Measurements from ENCODE around the gene HACL1. TPM values are rescaled to one million over a fixed set of nuclear protein-coding genes. Genes with fewer than 3 reads are reported as not detected.

HACL1 gene
- total and polyA plus RNA-seq, 8 donors: 6.5 to 18.8 (median 12.1) TPM

GRCh38 chr3:15601046-15601398, 347 bp downstream of the HACL1 start:
- Histone ChIP-seq H3K4me1 (peaks cover 11 to 26% (median 19%) of the 10 kb centered on the region in 3 donors), H3K4me3 (peak overlapping the region; percentile 62 to 85 (median 74)), H3K9me3 (no peaks in the 10 kb centered on the region), H3K36me3 (no peaks in the 10 kb centered on the region), H3K27ac (peak overlapping the region; percentile 27 to 94 (median 88)), H3K27me3 (no peaks in the 10 kb centered on the region)
- FAIRE-seq: no peak
- peak; percentile 10 to 37 (median 31) for ATAC-seq
- no peak for TF ChIP-seq CTCF (IDR thresholded peaks at IDR 0.05)
- WGBS, 2 donors: 0 to 1% methylated on average over 18 to 19 of the region's 19 CpGs
- intact Hi-C loops (cut with DNase I): no loop called here
- no peak for DNase-seq

- TF ChIP-seq CTCF (IDR thresholded peaks at IDR 0.05): no peak
- FAIRE-seq: no peak
- no peak overlapping the region for H3K4me3 ChIP-seq
- WGBS, 2 donors: 81 to 86% methylated on average over 2 of the region's 2 CpGs
- no peaks in the 10 kb centered on the region for H3K9me3 ChIP-seq
- intact Hi-C loops (cut with DNase I): no loop called here
- no peak for ATAC-seq
- H3K36me3 ChIP-seq: peaks cover 0 to 9% (median 0%) of the 10 kb centered on the region in 3 donors
- H3K27ac ChIP-seq: no peak overlapping the region
- no peaks in the 10 kb centered on the region for H3K27me3 ChIP-seq
- no peak for DNase-seq
- peaks cover 6 to 12% (median 10%) of the 10 kb centered on the region in 3 donors for H3K4me1 ChIP-seq
Measured at GRCh38 chr3:15595955-15596354, 5.4 kb downstream of the HACL1 start.

- WGBS, 2 donors: 83 to 94% methylated on average over 8 of the region's 8 CpGs
- H3K4me3 ChIP-seq: no peak overlapping the region
- DNase-seq (no peak), ATAC-seq (no peak), FAIRE-seq (no peak)
- peaks cover 0 to 27% (median 8%) of the 10 kb centered on the region in 3 donors for H3K36me3 ChIP-seq
- H3K27me3 ChIP-seq: no peaks in the 10 kb centered on the region
- H3K4me1 ChIP-seq: no peaks in the 10 kb centered on the region
- H3K9me3 ChIP-seq: no peaks in the 10 kb centered on the region
- no peak for TF ChIP-seq CTCF (IDR thresholded peaks at IDR 0.05)
- intact Hi-C loops (cut with DNase I): no loop called here
- H3K27ac ChIP-seq: no peak overlapping the region
Measured at GRCh38 chr3:15592968-15593367, 8.4 kb downstream of the HACL1 start.

GRCh38 chr3:15591928-15592327, 9.4 kb downstream of the HACL1 start:
- 82 to 83% methylated on average over 21 of the region's 21 CpGs for WGBS, 2 donors
- intact Hi-C loops (cut with DNase I): no loop called here
- H3K9me3 ChIP-seq: no peaks in the 10 kb centered on the region
- no peak overlapping the region for H3K27ac ChIP-seq
- no peaks in the 10 kb centered on the region for H3K4me1 ChIP-seq
- FAIRE-seq: peak; percentile 92
- DNase-seq: no peak
- peaks cover 0 to 30% (median 8%) of the 10 kb centered on the region in 3 donors for H3K36me3 ChIP-seq
- no peak for TF ChIP-seq CTCF (IDR thresholded peaks at IDR 0.05)
- ATAC-seq: no peak
- H3K27me3 ChIP-seq: no peaks in the 10 kb centered on the region
- H3K4me3 ChIP-seq: no peak overlapping the region

- peaks cover 0 to 30% (median 8%) of the 10 kb centered on the region in 3 donors for H3K36me3 ChIP-seq
- ATAC-seq (no peak), FAIRE-seq (no peak)
Measured at GRCh38 chr3:15591242-15591641, 10.1 kb downstream of the HACL1 start.

More at GRCh38 chr3:15591242-15591641, 10.1 kb downstream of the HACL1 start:
- 81% methylated on average over 3 of the region's 3 CpGs for WGBS, 2 donors
- no peak for DNase-seq
- Histone ChIP-seq H3K27me3 (no peaks in the 10 kb centered on the region), H3K27ac (no peak overlapping the region), H3K9me3 (no peaks in the 10 kb centered on the region), H3K4me1 (no peaks in the 10 kb centered on the region), H3K4me3 (no peak overlapping the region)
- no peak for TF ChIP-seq CTCF (IDR thresholded peaks at IDR 0.05)
- intact Hi-C loops (cut with DNase I): no loop called here
